Measurements from ENCODE around the gene GBX2.

The GBX2 gene

DNA sequence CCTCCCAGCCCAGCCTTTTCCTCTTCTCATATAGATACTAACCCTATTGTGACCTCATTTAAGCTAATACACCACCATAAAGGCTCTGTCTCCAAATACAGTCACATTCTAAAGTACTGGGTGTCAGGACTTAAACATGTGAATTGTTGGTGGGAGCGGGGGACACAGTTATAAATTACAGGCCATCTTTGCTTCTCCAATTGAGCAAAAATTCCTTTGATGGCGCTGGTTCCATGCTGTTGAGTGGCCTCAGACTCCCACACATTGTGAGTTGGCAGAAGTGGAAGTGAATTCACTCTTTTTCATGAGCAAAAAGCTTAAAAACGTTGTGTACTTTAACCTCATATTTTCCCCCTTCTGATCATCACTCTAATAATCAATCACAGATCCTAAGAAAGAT lies 46.0 kb downstream of the GBX2 start:
- TF ChIP-seq, protein P1, sequence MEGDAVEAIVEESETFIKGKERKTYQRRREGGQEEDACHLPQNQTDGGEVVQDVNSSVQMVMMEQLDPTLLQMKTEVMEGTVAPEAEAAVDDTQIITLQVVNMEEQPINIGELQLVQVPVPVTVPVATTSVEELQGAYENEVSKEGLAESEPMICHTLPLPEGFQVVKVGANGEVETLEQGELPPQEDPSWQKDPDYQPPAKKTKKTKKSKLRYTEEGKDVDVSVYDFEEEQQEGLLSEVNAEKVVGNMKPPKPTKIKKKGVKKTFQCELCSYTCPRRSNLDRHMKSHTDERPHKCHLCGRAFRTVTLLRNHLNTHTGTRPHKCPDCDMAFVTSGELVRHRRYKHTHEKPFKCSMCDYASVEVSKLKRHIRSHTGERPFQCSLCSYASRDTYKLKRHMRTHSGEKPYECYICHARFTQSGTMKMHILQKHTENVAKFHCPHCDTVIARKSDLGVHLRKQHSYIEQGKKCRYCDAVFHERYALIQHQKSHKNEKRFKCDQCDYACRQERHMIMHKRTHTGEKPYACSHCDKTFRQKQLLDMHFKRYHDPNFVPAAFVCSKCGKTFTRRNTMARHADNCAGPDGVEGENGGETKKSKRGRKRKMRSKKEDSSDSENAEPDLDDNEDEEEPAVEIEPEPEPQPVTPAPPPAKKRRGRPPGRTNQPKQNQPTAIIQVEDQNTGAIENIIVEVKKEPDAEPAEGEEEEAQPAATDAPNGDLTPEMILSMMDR (IDR thresholded peaks at IDR 0.05; ENCODE audit: control insufficient read depth, insufficient read depth, low read depth, low read length, missing control alignments): no peak
- DNase-seq (ENCODE audit: low read depth): no peak
- H3K4me3 ChIP-seq (ENCODE audit: control insufficient read depth, low read depth, low read length): no peak overlapping the region

DNA sequence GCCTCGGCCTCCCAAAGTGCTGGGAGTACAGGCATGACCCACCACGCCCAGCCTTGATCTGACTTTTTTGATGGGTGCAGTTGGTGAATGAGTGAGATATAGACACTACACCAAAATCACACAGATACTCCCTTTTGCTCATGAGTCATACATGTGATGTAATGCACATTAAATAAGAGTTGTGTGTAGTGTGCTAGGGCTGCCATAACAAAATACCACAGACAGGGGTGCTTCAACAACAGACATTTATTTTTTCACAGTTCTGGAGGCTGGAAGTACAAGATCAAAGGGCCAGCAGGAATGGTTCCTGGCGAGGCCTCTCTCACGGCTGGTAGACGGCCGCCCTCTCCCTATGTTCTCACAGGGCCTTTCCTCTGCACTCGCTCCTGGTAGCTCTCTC lies 46.6 kb downstream of the GBX2 start:
- no peak for DNase-seq (ENCODE audit: low read depth)
- H3K4me3 ChIP-seq (ENCODE audit: control insufficient read depth, low read depth, low read length): no peak overlapping the region
- TF ChIP-seq, protein P1 (IDR thresholded peaks at IDR 0.05; ENCODE audit: control insufficient read depth, insufficient read depth, low read depth, low read length, missing control alignments): no peak

GRCh38 chr2:236120829-236121228 lies 47.4 kb downstream of the GBX2 start:
- TF ChIP-seq, protein P1 (IDR thresholded peaks at IDR 0.05; ENCODE audit: control insufficient read depth, insufficient read depth, low read depth, low read length, missing control alignments): no peak
- H3K4me3 ChIP-seq (ENCODE audit: control insufficient read depth, low read depth, low read length): no peak overlapping the region
- DNase-seq (ENCODE audit: low read depth): no peak

DNA sequence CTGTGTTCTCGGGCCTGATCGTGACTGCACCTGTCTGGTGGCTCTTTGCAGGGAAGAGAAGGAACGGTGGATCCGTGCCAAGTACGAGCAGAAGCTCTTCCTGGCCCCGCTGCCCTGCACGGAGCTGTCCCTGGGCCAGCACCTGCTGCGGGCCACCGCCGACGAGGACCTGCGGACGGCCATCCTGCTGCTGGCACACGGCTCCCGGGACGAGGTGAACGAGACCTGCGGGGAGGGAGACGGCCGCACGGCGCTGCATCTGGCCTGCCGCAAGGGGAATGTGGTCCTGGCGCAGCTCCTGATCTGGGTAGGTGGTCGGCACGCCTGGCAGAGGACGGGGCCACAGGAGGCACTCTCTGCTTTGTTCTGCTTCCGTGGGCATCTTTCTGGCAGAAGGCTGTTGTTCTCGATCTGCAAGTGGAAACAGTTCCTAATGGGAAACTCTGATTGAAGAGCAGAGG lies 48.0 kb downstream of the GBX2 start:
- TF ChIP-seq, protein P1 (IDR thresholded peaks at IDR 0.05; ENCODE audit: control insufficient read depth, insufficient read depth, low read depth, low read length, missing control alignments): no peak
- H3K4me3 ChIP-seq (ENCODE audit: control insufficient read depth, low read depth, low read length): no peak overlapping the region
- DNase-seq (ENCODE audit: low read depth): no peak

DNA sequence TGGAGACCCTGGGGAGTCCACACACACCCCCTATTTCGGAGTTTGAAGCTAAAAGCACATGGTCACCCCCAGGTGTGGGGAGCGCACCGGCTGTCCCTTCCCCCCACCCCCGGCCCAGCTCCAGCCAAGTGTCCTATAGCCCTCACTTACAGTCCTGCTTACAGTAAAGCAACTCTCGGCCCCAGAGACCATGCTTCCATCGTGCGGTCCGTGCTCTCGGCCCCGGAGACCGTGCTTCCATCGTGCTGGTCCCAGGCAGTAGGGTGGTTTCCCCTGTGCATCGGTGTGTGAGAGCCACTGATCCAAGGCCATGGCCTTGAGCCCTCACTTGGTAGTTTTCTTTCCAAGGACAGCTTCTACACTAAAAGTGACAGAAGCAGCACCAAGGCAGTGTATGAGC lies 48.7 kb downstream of the GBX2 start:
- TF ChIP-seq, protein P1 (IDR thresholded peaks at IDR 0.05; ENCODE audit: control insufficient read depth, insufficient read depth, low read depth, low read length, missing control alignments): no peak

GRCh38 chr2:236119003-236119402 lies 49.2 kb downstream of the GBX2 start:
- TF ChIP-seq, protein P1 (IDR thresholded peaks at IDR 0.05; ENCODE audit: control insufficient read depth, insufficient read depth, low read depth, low read length, missing control alignments): no peak
- no peak overlapping the region for H3K4me3 ChIP-seq (ENCODE audit: control insufficient read depth, low read depth, low read length)
- DNase-seq (ENCODE audit: low read depth): no peak

More for the DNA sequence above, 48.7 kb downstream of the GBX2 start:
- H3K4me3 ChIP-seq (ENCODE audit: control insufficient read depth, low read depth, low read length): no peak overlapping the region
- DNase-seq (ENCODE audit: low read depth): no peak

DNA sequence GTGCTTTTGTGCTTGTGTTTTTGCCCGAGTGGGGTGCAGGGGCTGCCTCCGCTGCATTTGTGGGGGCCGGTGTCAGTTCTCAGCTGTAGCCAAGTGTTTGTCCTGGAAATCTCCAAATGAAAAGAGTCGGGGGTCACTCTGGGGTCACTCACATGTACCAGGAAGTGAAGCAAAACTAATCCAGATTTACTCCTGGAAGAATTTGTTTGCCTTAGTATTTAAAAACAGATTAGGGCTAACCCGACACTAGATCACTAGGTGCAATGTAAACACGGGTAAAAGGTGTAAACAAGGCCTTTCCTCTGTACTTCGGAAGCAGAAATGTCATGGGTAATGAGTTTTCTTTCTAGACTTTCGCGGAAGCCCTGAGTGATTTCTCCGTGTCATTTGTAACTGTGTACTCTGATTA lies 50.3 kb downstream of the GBX2 start:
- no peak for DNase-seq (ENCODE audit: low read depth)
- H3K4me3 ChIP-seq (ENCODE audit: control insufficient read depth, low read depth, low read length): no peak overlapping the region

More for the DNA sequence above, 50.3 kb downstream of the GBX2 start:
- TF ChIP-seq, protein P1 (IDR thresholded peaks at IDR 0.05; ENCODE audit: control insufficient read depth, insufficient read depth, low read depth, low read length, missing control alignments): no peak
